ENCODE data around the gene HTR3B. TPM values are rescaled to one million over a fixed set of nuclear protein-coding genes. Genes with fewer than 3 reads are reported as not detected.

The HTR3B gene
- total RNA-seq, 2 donors from 2014 or later = not detected

DNA sequence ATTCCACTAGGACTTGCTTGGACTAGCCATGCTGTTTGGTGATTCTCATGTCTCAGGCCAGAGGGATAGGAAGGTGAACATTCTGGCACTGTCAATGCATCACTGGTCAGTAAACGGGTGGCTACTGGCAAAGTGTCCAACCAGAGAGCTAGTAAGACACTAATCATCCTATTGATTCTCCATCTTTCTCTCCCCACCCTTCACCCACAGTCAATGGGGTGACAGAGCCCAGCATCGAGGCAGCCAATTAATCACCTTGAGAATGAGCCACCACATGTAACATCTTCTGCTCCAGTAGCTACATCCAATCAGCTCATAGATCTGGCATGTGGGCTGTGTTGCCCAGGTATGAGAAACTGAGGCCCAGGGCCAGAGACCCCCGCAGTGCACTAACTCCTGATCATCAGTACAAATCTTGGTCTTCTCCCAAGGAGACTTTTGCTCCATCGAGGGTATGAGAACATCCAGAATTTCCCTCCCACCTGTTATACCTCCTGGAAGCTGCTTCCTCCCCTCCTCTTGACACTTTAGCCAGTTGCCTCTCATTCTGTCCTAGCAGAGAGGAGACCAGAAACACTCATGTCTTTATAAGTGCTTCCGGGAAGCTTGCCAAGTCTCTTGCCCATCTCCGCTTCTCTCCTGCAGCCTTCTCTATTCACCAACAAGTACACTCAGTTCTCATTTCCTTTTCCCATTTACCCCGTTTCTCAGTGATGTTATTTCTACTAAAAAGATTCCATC is 87.3 kb downstream of the HTR3B start:
- no peak overlapping the region for H3K4me3 Mint-ChIP-seq
- ATAC-seq = no peak
- peaks cover 2% of the 10 kb centered on the region for H3K36me3 Mint-ChIP-seq (ENCODE audit: low read depth)

DNA sequence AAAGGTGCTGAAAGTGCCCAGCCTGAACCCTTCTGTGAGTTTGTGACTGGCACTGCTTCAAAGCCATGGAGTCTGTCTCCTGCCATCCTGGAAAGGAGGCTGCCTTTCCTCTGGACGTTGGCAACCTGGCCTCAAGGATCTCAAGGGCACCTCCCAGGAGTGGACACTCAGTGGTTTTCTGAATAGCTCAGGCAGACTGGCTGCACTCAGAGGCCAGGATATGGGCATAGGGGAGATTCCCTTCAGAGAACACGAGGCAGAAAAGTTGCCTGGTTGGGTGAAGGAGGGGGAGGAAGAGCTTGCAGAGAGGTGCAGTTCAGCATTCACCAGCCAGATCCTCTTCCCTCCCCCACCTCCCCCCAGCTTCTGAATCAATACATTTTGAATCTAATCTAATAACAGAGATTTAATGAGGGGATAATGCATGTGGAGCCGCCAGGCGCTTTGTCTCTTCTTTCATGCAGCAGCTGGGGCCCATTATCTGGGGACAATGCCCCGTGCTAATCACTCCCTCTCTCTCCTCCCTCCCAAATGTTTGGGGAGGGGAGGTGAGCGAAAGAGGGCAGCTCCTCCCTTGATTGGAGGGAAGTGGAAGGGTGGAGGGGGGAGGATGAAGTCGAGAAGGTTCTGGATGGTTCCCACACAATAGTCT is 88.0 kb downstream of the HTR3B start:
- DNase-seq = no peak
- Mint-ChIP-seq H3K4me1 (peaks cover 2% of the 10 kb centered on the region), H3K4me3 (no peak overlapping the region), H3K27me3 (peaks cover 38% of the 10 kb centered on the region), H3K27ac (no peak overlapping the region), H3K36me3 (ENCODE audit: low read depth) (peaks cover 2% of the 10 kb centered on the region)
- no peaks in the 10 kb centered on the region for H3K9me3 ChIP-seq (ENCODE audit: control insufficient read depth, low read length, poor library complexity, severe bottlenecking)
- ATAC-seq = no peak

More for the DNA sequence above, 87.3 kb downstream of the HTR3B start:
- peaks cover 40% of the 10 kb centered on the region for H3K27me3 Mint-ChIP-seq
- peaks cover 2% of the 10 kb centered on the region for H3K4me1 Mint-ChIP-seq
- H3K9me3 ChIP-seq (ENCODE audit: control insufficient read depth, low read length, poor library complexity, severe bottlenecking) = no peaks in the 10 kb centered on the region
- DNase-seq = no peak
- H3K27ac Mint-ChIP-seq = no peak overlapping the region

DNA sequence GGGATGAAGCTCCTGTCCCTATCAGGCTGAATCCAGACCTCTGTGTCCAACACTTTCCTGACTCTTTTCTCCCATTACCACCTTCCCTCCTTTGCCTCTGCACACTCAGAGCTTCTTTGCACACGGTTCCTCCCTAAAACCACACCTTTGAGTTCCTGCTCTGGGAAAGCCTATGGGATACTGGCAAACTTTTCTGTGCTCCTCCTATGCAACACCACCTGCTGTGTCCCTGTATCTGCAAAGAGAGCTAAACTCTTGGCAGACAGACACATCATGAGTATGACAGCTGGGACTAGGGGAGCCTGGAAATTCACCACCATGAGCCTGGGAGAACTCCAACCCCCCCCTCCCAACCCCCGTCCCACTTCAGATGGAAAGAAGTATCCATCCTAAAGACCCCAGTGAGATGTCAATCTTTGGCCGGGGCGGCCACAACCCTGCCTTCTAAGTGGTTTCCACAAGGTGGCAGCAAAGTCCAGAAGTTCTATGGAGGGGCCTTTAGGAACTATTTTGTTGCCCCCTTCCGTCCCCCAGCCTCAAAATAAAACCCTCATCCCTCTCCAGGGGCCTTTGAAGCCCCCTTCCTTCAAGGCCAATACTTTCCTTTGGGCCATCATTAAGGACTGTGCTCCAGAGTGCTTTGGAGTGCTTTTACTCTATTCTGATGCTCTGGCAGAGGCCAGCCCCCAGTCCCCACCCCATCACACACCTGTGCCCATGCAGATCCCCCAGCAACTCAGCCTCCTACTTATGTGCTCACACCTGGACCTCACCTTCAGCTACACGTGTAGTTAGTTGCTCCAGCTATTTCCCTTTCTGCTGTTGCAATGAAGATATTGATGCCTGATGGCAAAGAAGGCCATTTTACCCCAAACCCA is 89.7 kb downstream of the HTR3B start:
- no peaks in the 10 kb centered on the region for H3K4me1 Mint-ChIP-seq
- DNase-seq = peak; percentile 13 to 31 (median 19)
- H3K36me3 Mint-ChIP-seq (ENCODE audit: low read depth) = no peaks in the 10 kb centered on the region
- ATAC-seq = peak; percentile 54
- H3K27ac Mint-ChIP-seq = no peak overlapping the region
- no peak overlapping the region for H3K4me3 Mint-ChIP-seq
- H3K27me3 Mint-ChIP-seq = peaks cover 25% of the 10 kb centered on the region
- H3K9me3 ChIP-seq (ENCODE audit: control insufficient read depth, low read length, poor library complexity, severe bottlenecking) = no peaks in the 10 kb centered on the region

Other genes starting within 250 kb of the HTR3B start
- 1 to 10 TPM; 1.5 to 1.9 TPM for gene TMPRSS5, start 198.5 kb upstream of the HTR3B start, total RNA-seq
- 1 to 10 TPM; 4.4 to 5.7 TPM for gene ZW10, start 131.1 kb upstream of the HTR3B start, total RNA-seq
- not detected for gene CLDN25, start 125.0 kb upstream of the HTR3B start, total RNA-seq
- gene USP28, start 29.2 kb upstream of the HTR3B start, total RNA-seq = 10 to 100 TPM; 11.8 to 14.2 TPM
- gene HTR3A, start 70.3 kb downstream of the HTR3B start, total RNA-seq = not detected
- 10 to 100 TPM; 17.2 to 20.7 TPM for gene ZBTB16, start 154.9 kb downstream of the HTR3B start, total RNA-seq

Measured in T-helper 17 cell (primary cell).